Mucosa of rectum (tissue), 2 donors: ENCODE measurements around the gene MAP3K6.

Source experiments
- H3K27ac ChIP-seq, 2 donors: one replicate each; pipeline ENCODE4 v1.7.0; 2013; ENCODE audit warnings: inconsistent platforms in 2 of 2, low read depth in 2 of 2, low read length in 2 of 2
- H3K27me3 ChIP-seq, 2 donors: one replicate each; pipeline ENCODE4 v1.7.0; 2013; ENCODE audit warnings: low read length in 2 of 2; ENCODE audit not compliant: control insufficient read depth in 2 of 2, insufficient read depth in 2 of 2
- H3K36me3 ChIP-seq, 2 donors: one replicate each; pipeline ENCODE4 v1.7.0; 2013; ENCODE audit warnings: low read length in 2 of 2; ENCODE audit not compliant: control insufficient read depth in 2 of 2, insufficient read depth in 2 of 2
- H3K4me1 ChIP-seq, 2 donors: one replicate each; pipeline ENCODE4 v1.7.0; 2013; ENCODE audit warnings: low read length in 2 of 2, mild to moderate bottlenecking in 1 of 2; ENCODE audit not compliant: control insufficient read depth in 2 of 2, insufficient read depth in 2 of 2
- H3K4me3 ChIP-seq, 2 donors: one replicate each; pipeline ENCODE4 v1.7.0; 2013; ENCODE audit warnings: low read length in 2 of 2
- H3K9ac ChIP-seq, 2 donors: one replicate each; pipeline ENCODE4 v1.7.0; 2013; ENCODE audit warnings: low read length in 2 of 2, low read depth in 1 of 2, mild to moderate bottlenecking in 1 of 2
- H3K9me3 ChIP-seq, 2 donors: one replicate each; pipeline ENCODE4 v1.7.0; 2013; ENCODE audit warnings: low read length in 2 of 2; ENCODE audit not compliant: control insufficient read depth in 2 of 2
- donor health status: healthy.
- donor health status: Normal muscosa, but diverticular disease.

Gene MAP3K6

DNA sequence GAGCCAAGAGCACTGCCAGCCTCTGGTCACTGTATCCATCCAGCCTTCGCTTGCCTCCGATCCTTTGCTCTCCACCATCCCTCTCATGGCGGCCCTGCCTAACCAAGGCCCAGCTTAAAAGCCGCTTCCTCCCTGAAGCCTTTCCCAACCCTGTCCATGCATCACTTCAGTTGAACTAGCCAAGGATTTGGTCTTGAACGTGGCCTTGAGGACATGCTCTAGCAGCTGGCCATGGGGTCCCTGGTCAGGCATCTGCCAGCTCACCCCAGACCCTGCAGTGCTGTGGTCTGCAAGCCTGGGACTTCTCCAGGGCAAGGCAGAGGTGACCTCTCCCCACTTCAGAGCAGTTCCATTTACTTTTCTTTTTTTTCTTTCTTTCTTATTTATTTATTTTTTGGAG, 30.0 kb downstream of the MAP3K6 start:
- Histone ChIP-seq H3K27me3 (no peaks in the 10 kb centered on the region), H3K36me3 (peaks cover 31 to 49% of the 10 kb centered on the region in 2 donors), H3K9ac (no peak overlapping the region), H3K4me1 (peaks cover 2 to 8% of the 10 kb centered on the region in 2 donors), H3K9me3 (no peaks in the 10 kb centered on the region), H3K4me3 (no peak overlapping the region), H3K27ac (no peak overlapping the region)

GRCh38 chr1:27335506-27336422, 31.0 kb downstream of the MAP3K6 start:
- H3K27ac ChIP-seq = no peak overlapping the region
- no peak overlapping the region for H3K4me3 ChIP-seq
- no peak overlapping the region for H3K9ac ChIP-seq
- H3K27me3 ChIP-seq = no peaks in the 10 kb centered on the region
- H3K4me1 ChIP-seq = no peaks in the 10 kb centered on the region
- no peaks in the 10 kb centered on the region for H3K9me3 ChIP-seq
- peaks cover 34 to 54% of the 10 kb centered on the region in 2 donors for H3K36me3 ChIP-seq

DNA sequence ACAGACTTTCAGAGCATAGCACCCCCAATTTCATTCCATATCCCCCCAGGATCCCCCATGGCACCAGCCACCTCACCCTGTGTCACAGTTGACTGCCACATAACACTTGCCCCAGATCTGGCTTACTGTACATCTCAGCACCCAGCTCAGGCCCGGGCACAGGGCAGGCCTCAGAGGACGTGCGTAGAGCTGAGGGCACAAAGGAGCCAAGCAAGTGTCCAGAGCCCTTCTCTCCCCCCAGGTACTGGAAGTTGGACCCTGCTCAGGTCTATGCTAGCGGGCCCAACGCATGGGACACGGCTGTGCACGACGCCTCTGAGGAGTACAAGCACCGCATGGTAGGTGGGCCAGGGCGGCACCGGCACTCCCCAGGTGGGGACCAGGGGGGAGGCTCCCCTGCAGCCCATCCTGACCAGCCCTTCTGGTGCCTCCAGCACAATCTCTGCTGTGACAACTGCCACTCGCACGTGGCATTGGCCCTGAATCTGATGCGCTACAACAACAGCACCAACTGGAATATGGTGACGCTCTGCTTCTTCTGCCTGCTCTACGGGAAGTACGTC, 33.0 kb downstream of the MAP3K6 start:
- no peak overlapping the region for H3K4me3 ChIP-seq
- no peak overlapping the region for H3K27ac ChIP-seq
- H3K27me3 ChIP-seq = no peaks in the 10 kb centered on the region
- H3K9ac ChIP-seq = no peak overlapping the region
- no peaks in the 10 kb centered on the region for H3K4me1 ChIP-seq
- H3K9me3 ChIP-seq = no peaks in the 10 kb centered on the region
- H3K36me3 ChIP-seq = peaks cover 34 to 56% of the 10 kb centered on the region in 2 donors

- Histone ChIP-seq H3K9ac (no peak overlapping the region), H3K4me1 (no peaks in the 10 kb centered on the region), H3K36me3 (peaks cover 39 to 59% of the 10 kb centered on the region in 2 donors), H3K9me3 (no peaks in the 10 kb centered on the region), H3K27ac (no peak overlapping the region), H3K4me3 (no peak overlapping the region), H3K27me3 (no peaks in the 10 kb centered on the region)
Observed at GRCh38 chr1:27332536-27333281, 34.1 kb downstream of the MAP3K6 start.

- Histone ChIP-seq H3K4me3 (no peak overlapping the region), H3K27me3 (no peaks in the 10 kb centered on the region), H3K36me3 (peaks cover 39 to 59% of the 10 kb centered on the region in 2 donors), H3K27ac (no peak overlapping the region), H3K9ac (no peak overlapping the region), H3K4me1 (no peaks in the 10 kb centered on the region), H3K9me3 (no peaks in the 10 kb centered on the region)
Observed at GRCh38 chr1:27331922-27332321, 34.8 kb downstream of the MAP3K6 start.

GRCh38 chr1:27331426-27331825, 35.3 kb downstream of the MAP3K6 start:
- Histone ChIP-seq H3K27me3 (no peaks in the 10 kb centered on the region), H3K4me3 (no peak overlapping the region), H3K27ac (no peak overlapping the region), H3K9ac (no peak overlapping the region), H3K9me3 (no peaks in the 10 kb centered on the region), H3K4me1 (no peaks in the 10 kb centered on the region), H3K36me3 (peaks cover 39 to 58% of the 10 kb centered on the region in 2 donors)

GRCh38 chr1:27330786-27331185, 36.0 kb downstream of the MAP3K6 start:
- H3K9me3 ChIP-seq = no peaks in the 10 kb centered on the region
- no peaks in the 10 kb centered on the region for H3K4me1 ChIP-seq
- no peak overlapping the region for H3K27ac ChIP-seq
- no peak overlapping the region for H3K4me3 ChIP-seq
- H3K27me3 ChIP-seq = no peaks in the 10 kb centered on the region
- H3K36me3 ChIP-seq = peaks cover 39 to 57% of the 10 kb centered on the region in 2 donors
- H3K9ac ChIP-seq = no peak overlapping the region

GRCh38 chr1:27327964-27328363, 38.8 kb downstream of the MAP3K6 start:
- H3K27ac ChIP-seq = no peak overlapping the region
- peaks cover 28 to 46% of the 10 kb centered on the region in 2 donors for H3K36me3 ChIP-seq
- no peaks in the 10 kb centered on the region for H3K9me3 ChIP-seq
- H3K4me1 ChIP-seq = peaks cover 6 to 10% of the 10 kb centered on the region in 2 donors
- H3K4me3 ChIP-seq = no peak overlapping the region
- no peak overlapping the region for H3K9ac ChIP-seq
- no peaks in the 10 kb centered on the region for H3K27me3 ChIP-seq

GRCh38 chr1:27325286-27325685, 41.5 kb downstream of the MAP3K6 start:
- Histone ChIP-seq H3K4me1 (peaks cover 10 to 16% of the 10 kb centered on the region in 2 donors), H3K4me3 (no peak overlapping the region), H3K9me3 (no peaks in the 10 kb centered on the region), H3K27ac (no peak overlapping the region), H3K36me3 (peaks cover 17 to 28% of the 10 kb centered on the region in 2 donors), H3K27me3 (no peaks in the 10 kb centered on the region), H3K9ac (no peak overlapping the region)
